Skeletal muscle tissue (tissue), 4 donors: ENCODE data around the gene SLC8A3. TPM values are rescaled to one million over a fixed set of nuclear protein-coding genes. Genes with fewer than 3 reads are reported as not detected.

ENCODE experiments used
- H3K27ac ChIP-seq: one replicate; pipeline ENCODE4 v1.7.0; 2013; ENCODE audit warnings: mild to moderate bottlenecking, low read depth, low read length, inconsistent platforms
- H3K27me3 ChIP-seq, 3 donors: one replicate each; pipeline ENCODE4 v1.7.0; 2013; ENCODE audit warnings: low read length in 3 of 3; ENCODE audit not compliant: control insufficient read depth in 3 of 3, insufficient read depth in 3 of 3
- H3K36me3 ChIP-seq, 3 donors: one replicate each; pipeline ENCODE4 v1.7.0; 2013; ENCODE audit warnings: low read length in 3 of 3; ENCODE audit not compliant: control insufficient read depth in 3 of 3, insufficient read depth in 3 of 3
- H3K4me1 ChIP-seq, 3 donors: one replicate each; pipeline ENCODE4 v1.7.0; 2013; ENCODE audit warnings: low read length in 3 of 3, mild to moderate bottlenecking in 3 of 3; ENCODE audit not compliant: control insufficient read depth in 3 of 3, insufficient read depth in 3 of 3
- H3K4me3 ChIP-seq, 3 donors: one replicate each; pipeline ENCODE4 v1.7.0; 2013; ENCODE audit warnings: low read length in 3 of 3
- H3K9ac ChIP-seq, 3 donors: one replicate each; pipeline ENCODE4 v1.7.0; 2013; ENCODE audit warnings: low read length in 3 of 3, mild to moderate bottlenecking in 3 of 3, moderate library complexity in 2 of 3, low read depth in 1 of 3
- H3K9me3 ChIP-seq, 3 donors: one replicate each; pipeline ENCODE4 v1.7.0; 2013; ENCODE audit warnings: low read length in 3 of 3; ENCODE audit not compliant: control insufficient read depth in 3 of 3
- total RNA-seq: library from RNA; depleted of rRNA; stranded (reverse); fragments of >200 nt; gene quantifications from one replicate; pipeline ENCODE4 v1.2.3, GENCODE V29; 2014
- donor health status: Osteomylitis.

The SLC8A3 gene
- total RNA-seq, 1 donor from 2014 or later = 13.0 TPM

DNA sequence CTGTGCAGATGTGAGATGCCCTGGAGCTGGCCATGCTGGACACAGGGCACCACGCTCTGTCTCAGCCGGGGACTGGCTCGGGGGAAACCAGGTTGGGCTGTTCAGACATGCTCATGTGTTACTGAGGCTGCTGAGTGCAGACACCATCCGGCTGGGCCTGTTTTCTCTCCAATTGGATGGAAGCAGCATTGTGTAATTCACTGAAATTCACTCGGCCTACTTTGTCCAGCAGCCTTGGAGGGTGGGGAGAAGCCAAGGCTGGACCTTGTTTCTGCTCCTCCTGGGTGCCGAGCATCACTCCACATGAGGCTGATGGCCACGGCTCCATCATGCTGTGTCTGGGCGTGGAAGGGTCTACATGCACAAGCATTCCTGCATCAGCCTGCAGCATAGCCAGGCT lies 178.8 kb downstream of the SLC8A3 start:
- peaks cover 0 to 5% (median 0%) of the 10 kb centered on the region in 3 donors for H3K36me3 ChIP-seq
- no peak overlapping the region for H3K9ac ChIP-seq
- no peaks in the 10 kb centered on the region for H3K27me3 ChIP-seq
- no peak overlapping the region for H3K4me3 ChIP-seq
- H3K9me3 ChIP-seq = no peaks in the 10 kb centered on the region
- no peak overlapping the region for H3K27ac ChIP-seq
- H3K4me1 ChIP-seq = no peaks in the 10 kb centered on the region

- Histone ChIP-seq H3K4me3 (no peak overlapping the region), H3K36me3 (peaks cover 0 to 5% (median 0%) of the 10 kb centered on the region in 3 donors), H3K9me3 (no peaks in the 10 kb centered on the region), H3K27me3 (no peaks in the 10 kb centered on the region), H3K4me1 (no peaks in the 10 kb centered on the region), H3K9ac (no peak overlapping the region), H3K27ac (no peak overlapping the region)
Measured at GRCh38 chr14:70008284-70009262, 180.2 kb downstream of the SLC8A3 start.

GRCh38 chr14:70006699-70007098 lies 182.1 kb downstream of the SLC8A3 start:
- H3K27ac ChIP-seq = no peak overlapping the region
- no peak overlapping the region for H3K9ac ChIP-seq
- no peak overlapping the region for H3K4me3 ChIP-seq
- H3K4me1 ChIP-seq = no peaks in the 10 kb centered on the region
- no peaks in the 10 kb centered on the region for H3K27me3 ChIP-seq
- H3K36me3 ChIP-seq = peaks cover 0 to 5% (median 0%) of the 10 kb centered on the region in 3 donors
- no peaks in the 10 kb centered on the region for H3K9me3 ChIP-seq

- Histone ChIP-seq H3K9ac (no peak overlapping the region), H3K4me1 (no peaks in the 10 kb centered on the region), H3K27ac (no peak overlapping the region), H3K4me3 (no peak overlapping the region), H3K27me3 (no peaks in the 10 kb centered on the region), H3K9me3 (no peaks in the 10 kb centered on the region), H3K36me3 (no peaks in the 10 kb centered on the region)
Measured at GRCh38 chr14:70005281-70005805, 183.4 kb downstream of the SLC8A3 start.

- H3K9me3 ChIP-seq = no peaks in the 10 kb centered on the region
- no peak overlapping the region for H3K4me3 ChIP-seq
Measured at GRCh38 chr14:70004791-70005190, 184.0 kb downstream of the SLC8A3 start.

DNA sequence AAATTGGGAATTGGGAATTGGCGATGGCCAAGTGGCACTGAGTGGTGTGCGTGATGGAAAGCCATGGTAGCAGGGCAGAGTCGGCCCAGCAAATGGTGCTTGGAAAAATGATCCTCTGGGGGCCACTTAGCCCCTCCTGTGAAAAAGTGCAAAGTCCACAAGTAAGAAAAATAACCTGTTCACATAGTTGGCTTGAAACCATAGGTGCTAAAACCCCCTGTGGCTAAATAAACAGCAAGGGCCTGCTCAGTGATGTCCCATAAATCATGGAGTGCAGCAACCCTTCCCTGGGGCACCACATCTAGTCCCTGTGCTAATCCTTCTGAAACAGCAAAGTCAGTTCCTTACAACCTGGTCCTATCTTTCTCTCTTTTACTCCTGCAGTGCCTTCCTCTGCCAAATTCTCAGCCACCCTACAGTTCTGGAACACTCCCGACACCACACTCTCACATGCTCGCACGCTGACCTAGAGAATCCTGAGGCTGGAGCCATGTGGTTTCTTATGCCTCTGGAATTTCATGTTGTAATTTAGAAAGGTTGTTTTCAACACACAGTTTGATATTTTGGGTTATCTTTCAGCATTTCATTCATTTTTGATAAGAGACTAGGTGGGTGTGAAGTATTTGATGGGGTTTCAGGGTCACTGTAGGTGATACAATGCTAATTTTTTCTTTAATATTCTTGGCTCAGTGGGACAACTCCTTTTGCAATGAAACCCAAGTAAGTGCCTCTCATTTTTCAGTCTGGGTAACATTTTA lies 186.0 kb downstream of the SLC8A3 start:
- H3K4me3 ChIP-seq = no peak overlapping the region
- H3K27ac ChIP-seq = no peak overlapping the region
- peaks cover 0 to 9% (median 0%) of the 10 kb centered on the region in 3 donors for H3K4me1 ChIP-seq
- H3K36me3 ChIP-seq = no peaks in the 10 kb centered on the region
- no peaks in the 10 kb centered on the region for H3K27me3 ChIP-seq
- no peaks in the 10 kb centered on the region for H3K9me3 ChIP-seq
- no peak overlapping the region for H3K9ac ChIP-seq

More at GRCh38 chr14:70004791-70005190, 184.0 kb downstream of the SLC8A3 start:
- Histone ChIP-seq H3K27me3 (no peaks in the 10 kb centered on the region), H3K36me3 (no peaks in the 10 kb centered on the region), H3K9ac (no peak overlapping the region), H3K4me1 (no peaks in the 10 kb centered on the region), H3K27ac (no peak overlapping the region)

- peaks cover 0 to 10% (median 0%) of the 10 kb centered on the region in 3 donors for H3K4me1 ChIP-seq
- H3K9ac ChIP-seq = no peak overlapping the region
- H3K27me3 ChIP-seq = no peaks in the 10 kb centered on the region
- no peak overlapping the region for H3K27ac ChIP-seq
- no peaks in the 10 kb centered on the region for H3K9me3 ChIP-seq
- H3K36me3 ChIP-seq = no peaks in the 10 kb centered on the region
- H3K4me3 ChIP-seq = no peak overlapping the region
Measured at GRCh38 chr14:70000601-70001000, 188.2 kb downstream of the SLC8A3 start.

DNA sequence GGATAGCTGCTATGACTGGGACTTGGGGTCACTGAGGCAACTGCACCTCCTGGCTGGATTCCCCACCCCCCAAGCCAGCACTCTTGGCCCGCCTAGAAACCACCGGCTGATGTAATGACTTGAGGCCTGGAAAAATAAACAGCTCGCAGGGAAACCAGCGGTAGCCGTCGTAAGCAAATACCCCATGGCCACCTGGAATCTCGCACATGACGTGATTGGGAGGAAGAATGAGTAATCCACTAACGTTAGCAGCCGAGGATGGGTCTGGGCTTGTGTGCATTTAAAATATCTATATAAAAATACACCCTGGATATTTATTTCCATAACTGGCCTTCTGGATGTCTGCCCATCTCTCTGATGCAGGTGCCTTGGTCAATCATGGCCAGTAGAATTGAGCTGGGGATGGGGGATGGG lies 189.5 kb downstream of the SLC8A3 start:
- Histone ChIP-seq H3K9me3 (no peaks in the 10 kb centered on the region), H3K27me3 (no peaks in the 10 kb centered on the region), H3K9ac (no peak overlapping the region), H3K36me3 (no peaks in the 10 kb centered on the region), H3K4me3 (no peak overlapping the region), H3K27ac (no peak overlapping the region), H3K4me1 (peaks cover 0 to 10% (median 0%) of the 10 kb centered on the region in 3 donors)

GRCh38 chr14:69997849-69998248 lies 190.9 kb downstream of the SLC8A3 start:
- Histone ChIP-seq H3K36me3 (no peaks in the 10 kb centered on the region), H3K4me3 (no peak overlapping the region), H3K4me1 (peaks cover 0 to 10% (median 0%) of the 10 kb centered on the region in 3 donors), H3K9ac (no peak overlapping the region), H3K27me3 (no peaks in the 10 kb centered on the region), H3K27ac (no peak overlapping the region), H3K9me3 (no peaks in the 10 kb centered on the region)
